COLO668 (cell line): ENCODE measurements around the gene FITM2.

Source experiments
- DNase-seq: peaks from one replicate; lab custom pipeline; 2025; ENCODE audit not compliant: unreplicated experiment; lab: John Stamatoyannopoulos, UW

Gene FITM2

GRCh38 chr20:44284032-44284431 lies 27.0 kb downstream of the FITM2 start:
- no peak for DNase-seq

- no peak for DNase-seq
Observed at GRCh38 chr20:44282192-44282591, 28.8 kb downstream of the FITM2 start.

GRCh38 chr20:44280387-44280786 lies 30.6 kb downstream of the FITM2 start:
- DNase-seq = no peak

GRCh38 chr20:44279228-44279627 lies 31.8 kb downstream of the FITM2 start:
- DNase-seq = no peak

- no peak for DNase-seq
Observed at GRCh38 chr20:44274303-44275017, 36.5 kb downstream of the FITM2 start.

GRCh38 chr20:44273231-44274215 lies 37.5 kb downstream of the FITM2 start:
- no peak for DNase-seq

GRCh38 chr20:44271915-44272663 lies 38.9 kb downstream of the FITM2 start:
- no peak for DNase-seq

GRCh38 chr20:44268802-44269201 lies 42.2 kb downstream of the FITM2 start:
- no peak for DNase-seq

GRCh38 chr20:44264287-44264686 lies 46.7 kb downstream of the FITM2 start:
- DNase-seq = no peak

- DNase-seq = no peak
Observed at GRCh38 chr20:44258226-44258890, 52.6 kb downstream of the FITM2 start.

GRCh38 chr20:44256961-44257360 lies 54.0 kb downstream of the FITM2 start:
- no peak for DNase-seq

- DNase-seq = no peak
Observed at GRCh38 chr20:44255942-44256341, 55.1 kb downstream of the FITM2 start.

GRCh38 chr20:44254073-44254472 lies 56.9 kb downstream of the FITM2 start:
- DNase-seq = no peak

GRCh38 chr20:44253528-44253927 lies 57.5 kb downstream of the FITM2 start:
- no peak for DNase-seq
